OCI-LY1 (cell line): ENCODE measurements around the gene HFM1.

Experiments
- EZH2 ChIP-seq: fragments of 200-600 bp; sonication (generic), shearing (Covaris generic); IDR thresholded peaks from 2 replicates; pipeline ENCODE4 v1.8.0; 2017; ENCODE audit warnings: borderline replicate concordance, mixed run types, mild to moderate bottlenecking, antibody characterized with exemption, low read length, moderate library complexity, mixed read lengths
- TF ChIP-seq, protein P1 (sequence below): fragments of 200-600 bp; sonication (generic), shearing (Covaris generic); IDR thresholded peaks from 2 replicates; pipeline ENCODE4 v1.5.1; 2017; ENCODE audit warnings: mild to moderate bottlenecking, antibody characterized with exemption, low read length, moderate library complexity, mixed read lengths

DNA sequence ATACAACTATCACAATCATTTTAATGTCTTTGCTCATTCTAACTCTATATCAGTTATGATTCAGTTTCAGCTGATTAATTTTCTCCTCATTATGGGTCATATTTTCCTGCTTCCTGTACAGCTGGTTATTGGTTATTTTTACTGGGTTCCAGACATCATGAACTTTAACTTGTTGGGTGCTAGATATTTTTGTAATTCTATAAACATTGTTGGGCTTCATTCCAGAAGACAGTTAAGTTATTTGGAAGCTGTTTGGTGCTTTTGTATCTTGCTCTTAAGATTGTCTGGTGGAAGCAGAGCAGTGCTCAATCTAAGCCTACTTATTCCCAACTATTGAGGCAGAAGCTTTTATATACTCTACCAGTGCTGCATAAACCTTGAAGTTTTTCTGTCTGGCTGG, 34.4 kb upstream of the HFM1 start:
- TF ChIP-seq, protein P1, sequence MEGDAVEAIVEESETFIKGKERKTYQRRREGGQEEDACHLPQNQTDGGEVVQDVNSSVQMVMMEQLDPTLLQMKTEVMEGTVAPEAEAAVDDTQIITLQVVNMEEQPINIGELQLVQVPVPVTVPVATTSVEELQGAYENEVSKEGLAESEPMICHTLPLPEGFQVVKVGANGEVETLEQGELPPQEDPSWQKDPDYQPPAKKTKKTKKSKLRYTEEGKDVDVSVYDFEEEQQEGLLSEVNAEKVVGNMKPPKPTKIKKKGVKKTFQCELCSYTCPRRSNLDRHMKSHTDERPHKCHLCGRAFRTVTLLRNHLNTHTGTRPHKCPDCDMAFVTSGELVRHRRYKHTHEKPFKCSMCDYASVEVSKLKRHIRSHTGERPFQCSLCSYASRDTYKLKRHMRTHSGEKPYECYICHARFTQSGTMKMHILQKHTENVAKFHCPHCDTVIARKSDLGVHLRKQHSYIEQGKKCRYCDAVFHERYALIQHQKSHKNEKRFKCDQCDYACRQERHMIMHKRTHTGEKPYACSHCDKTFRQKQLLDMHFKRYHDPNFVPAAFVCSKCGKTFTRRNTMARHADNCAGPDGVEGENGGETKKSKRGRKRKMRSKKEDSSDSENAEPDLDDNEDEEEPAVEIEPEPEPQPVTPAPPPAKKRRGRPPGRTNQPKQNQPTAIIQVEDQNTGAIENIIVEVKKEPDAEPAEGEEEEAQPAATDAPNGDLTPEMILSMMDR = no peak
- TF ChIP-seq EZH2 = no peak
